Measurements from ENCODE around the gene EIF4E2.

Gene EIF4E2

GRCh38 chr2:232521959-232522622, 28.4 kb upstream of the EIF4E2 start:
- peaks cover 6 to 13% of the 10 kb centered on the region in 2 donors for H3K4me1 ChIP-seq (ENCODE audit: control insufficient read depth in 2 of 2, insufficient read depth in 1 of 2, low read depth in 1 of 2, low read length in 2 of 2)

DNA sequence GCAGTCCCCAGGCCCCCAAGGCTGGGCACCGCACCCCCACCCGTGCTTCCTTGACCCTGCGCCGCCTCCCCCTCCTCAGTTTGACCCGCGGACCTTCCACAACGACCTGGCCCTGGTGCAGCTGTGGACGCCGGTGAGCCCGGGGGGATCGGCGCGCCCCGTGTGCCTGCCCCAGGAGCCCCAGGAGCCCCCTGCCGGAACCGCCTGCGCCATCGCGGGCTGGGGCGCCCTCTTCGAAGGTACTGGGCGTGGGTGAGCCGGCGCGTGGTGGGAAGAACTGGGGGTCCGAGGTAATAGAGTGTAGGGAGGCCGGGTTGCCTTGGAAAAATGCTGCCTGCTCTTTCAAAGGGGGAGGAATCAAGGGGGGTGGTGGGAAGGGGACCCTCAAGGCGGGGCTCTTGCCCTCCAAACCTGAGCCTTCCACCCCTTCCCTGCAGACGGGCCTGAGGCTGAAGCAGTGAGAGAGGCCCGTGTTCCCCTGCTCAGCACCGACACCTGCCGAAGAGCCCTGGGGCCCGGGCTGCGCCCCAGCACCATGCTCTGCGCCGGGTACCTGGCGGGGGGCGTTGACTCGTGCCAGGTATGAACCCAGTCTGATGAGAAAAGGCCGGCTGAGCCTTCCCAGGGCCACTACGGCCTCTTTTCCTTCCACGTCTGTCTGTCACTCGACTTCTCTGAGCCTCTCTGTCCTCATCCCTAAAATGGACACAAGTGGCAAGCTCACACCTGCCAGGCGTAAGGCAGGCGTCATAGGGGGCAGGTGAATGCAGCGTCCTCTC, 27.7 kb upstream of the EIF4E2 start:
- Histone ChIP-seq H3K9ac (ENCODE audit: low read depth, low read length, poor library complexity) (peak overlapping the region; percentile 21), H3K9me3 (replicated peaks in 1 of 2; ENCODE audit: control insufficient read depth in 2 of 2, insufficient read depth in 1 of 2, low read depth in 1 of 2, low read length in 2 of 2) (no peaks in the 10 kb centered on the region), H3K23ac (ENCODE audit: low read depth, low read length, poor library complexity) (peak overlapping the region; percentile 96), H4K8ac (ENCODE audit: low read depth, low read length) (no peak overlapping the region), H3K27ac (replicated peaks; ENCODE audit: low read length) (no peak overlapping the region), H4K91ac (ENCODE audit: low read depth, low read length, poor library complexity) (no peak overlapping the region), H2BK120ac (ENCODE audit: low read depth, low read length) (no peak overlapping the region), H2BK12ac (ENCODE audit: low read length) (no peak overlapping the region), H2BK15ac (ENCODE audit: low read length) (no peak overlapping the region), H3K4me1 (ENCODE audit: control insufficient read depth in 2 of 2, insufficient read depth in 1 of 2, low read depth in 1 of 2, low read length in 2 of 2) (peaks cover 6 to 13% of the 10 kb centered on the region in 2 donors), H2AK5ac (ENCODE audit: low read depth, low read length) (peak overlapping the region; percentile 96), H2AFZ (ENCODE audit: low read length) (peak overlapping the region; percentile 95), H2BK5ac (ENCODE audit: low read length) (no peak overlapping the region), H3K4me3 (ENCODE audit: low read length in 2 of 2) (no peak overlapping the region), H3K36me3 (replicated peaks in 1 of 2; ENCODE audit: control insufficient read depth in 2 of 2, insufficient read depth in 2 of 2, low read length in 2 of 2) (no peaks in the 10 kb centered on the region), H3K27me3 (ENCODE audit: control insufficient read depth in 3 of 3, insufficient read depth in 3 of 3, low read depth in 1 of 3, low read length in 3 of 3) (peaks cover 17 to 72% (median 33%) of the 10 kb centered on the region in 3 experiments), H3K4ac (ENCODE audit: low read length) (no peak overlapping the region), H3K14ac (ENCODE audit: low read length) (no peak overlapping the region), H3K79me1 (ENCODE audit: low read depth, low read length) (peaks cover 2% of the 10 kb centered on the region), H3K18ac (ENCODE audit: low read length) (peak overlapping the region; percentile 64), H3K4me2 (ENCODE audit: insufficient read depth, low read length, poor library complexity, severe bottlenecking) (peak overlapping the region; percentile 67)
- no peak for DNase-seq (ENCODE audit: low spot score)
- WGBS, 2 donors (ENCODE audit: extremely low coverage in 2 of 2, insufficient read length in 2 of 2, insufficient replicate concordance in 1 of 2) = no CpG with 5 or more reads among the region's 46 CpGs

More at GRCh38 chr2:232521959-232522622, 28.4 kb upstream of the EIF4E2 start:
- no peak overlapping the region for H3K4me3 ChIP-seq (ENCODE audit: low read length in 2 of 2)
- peak overlapping the region; percentile 73 for H3K9ac ChIP-seq (ENCODE audit: low read depth, low read length, poor library complexity)
- no peak overlapping the region for H3K4ac ChIP-seq (ENCODE audit: low read length)
- H2BK120ac ChIP-seq (ENCODE audit: low read depth, low read length) = no peak overlapping the region
- no peaks in the 10 kb centered on the region for H3K36me3 ChIP-seq (replicated peaks in 1 of 2; ENCODE audit: control insufficient read depth in 2 of 2, insufficient read depth in 2 of 2, low read length in 2 of 2)
- H3K4me2 ChIP-seq (ENCODE audit: insufficient read depth, low read length, poor library complexity, severe bottlenecking) = peak overlapping the region; percentile 67
- H3K27me3 ChIP-seq (ENCODE audit: control insufficient read depth in 3 of 3, insufficient read depth in 3 of 3, low read depth in 1 of 3, low read length in 3 of 3) = peaks cover 17 to 75% (median 33%) of the 10 kb centered on the region in 3 experiments
- H2BK12ac ChIP-seq (ENCODE audit: low read length) = peak overlapping the region; percentile 59
- H3K9me3 ChIP-seq (replicated peaks in 1 of 2; ENCODE audit: control insufficient read depth in 2 of 2, insufficient read depth in 1 of 2, low read depth in 1 of 2, low read length in 2 of 2) = no peaks in the 10 kb centered on the region
- H2BK5ac ChIP-seq (ENCODE audit: low read length) = no peak overlapping the region
- H3K18ac ChIP-seq (ENCODE audit: low read length) = peak overlapping the region; percentile 64
- H2AFZ ChIP-seq (ENCODE audit: low read length) = peak overlapping the region; percentile 73
- H4K91ac ChIP-seq (ENCODE audit: low read depth, low read length, poor library complexity) = no peak overlapping the region
- peak overlapping the region; percentile 96 for H2AK5ac ChIP-seq (ENCODE audit: low read depth, low read length)
- peak overlapping the region; percentile 96 for H3K23ac ChIP-seq (ENCODE audit: low read depth, low read length, poor library complexity)
- WGBS, 2 donors (ENCODE audit: extremely low coverage in 2 of 2, insufficient read length in 2 of 2, insufficient replicate concordance in 1 of 2) = no CpG with 5 or more reads among the region's 66 CpGs
- no peak overlapping the region for H2BK15ac ChIP-seq (ENCODE audit: low read length)
- peaks cover 2% of the 10 kb centered on the region for H3K79me1 ChIP-seq (ENCODE audit: low read depth, low read length)
- H4K8ac ChIP-seq (ENCODE audit: low read depth, low read length) = peak overlapping the region; percentile 75
- DNase-seq (ENCODE audit: low spot score) = no peak
- H3K27ac ChIP-seq (replicated peaks; ENCODE audit: low read length) = no peak overlapping the region
- no peak overlapping the region for H3K14ac ChIP-seq (ENCODE audit: low read length)

- no peaks in the 10 kb centered on the region for H3K36me3 ChIP-seq (replicated peaks in 1 of 2; ENCODE audit: control insufficient read depth in 2 of 2, insufficient read depth in 2 of 2, low read length in 2 of 2)
- no peak overlapping the region for H3K9ac ChIP-seq (ENCODE audit: low read depth, low read length, poor library complexity)
- peak overlapping the region; percentile 55 for H3K18ac ChIP-seq (ENCODE audit: low read length)
- no peak for DNase-seq (ENCODE audit: low spot score)
- no peak overlapping the region for H4K91ac ChIP-seq (ENCODE audit: low read depth, low read length, poor library complexity)
- peak overlapping the region in 1 of 2 donors; percentile 30 for H3K4me3 ChIP-seq (ENCODE audit: low read length in 2 of 2)
- H2AFZ ChIP-seq (ENCODE audit: low read length) = peak overlapping the region; percentile 95
- peak overlapping the region; percentile 85 for H3K23ac ChIP-seq (ENCODE audit: low read depth, low read length, poor library complexity)
- H3K27me3 ChIP-seq (ENCODE audit: control insufficient read depth in 3 of 3, insufficient read depth in 3 of 3, low read depth in 1 of 3, low read length in 3 of 3) = peaks cover 17 to 69% (median 33%) of the 10 kb centered on the region in 3 experiments
- H2BK120ac ChIP-seq (ENCODE audit: low read depth, low read length) = no peak overlapping the region
- peak overlapping the region; percentile 88 for H3K4me2 ChIP-seq (ENCODE audit: insufficient read depth, low read length, poor library complexity, severe bottlenecking)
- H4K8ac ChIP-seq (ENCODE audit: low read depth, low read length) = no peak overlapping the region
- H3K79me1 ChIP-seq (ENCODE audit: low read depth, low read length) = peaks cover 2% of the 10 kb centered on the region
- no CpG with 5 or more reads among the region's 16 CpGs for WGBS, 2 donors (ENCODE audit: extremely low coverage in 2 of 2, insufficient read length in 2 of 2, insufficient replicate concordance in 1 of 2)
- H3K9me3 ChIP-seq (replicated peaks in 1 of 2; ENCODE audit: control insufficient read depth in 2 of 2, insufficient read depth in 1 of 2, low read depth in 1 of 2, low read length in 2 of 2) = no peaks in the 10 kb centered on the region
- H2BK15ac ChIP-seq (ENCODE audit: low read length) = no peak overlapping the region
- H2BK12ac ChIP-seq (ENCODE audit: low read length) = no peak overlapping the region
- peak overlapping the region; percentile 24 for H2BK5ac ChIP-seq (ENCODE audit: low read length)
- H3K14ac ChIP-seq (ENCODE audit: low read length) = peak overlapping the region; percentile 71
- peaks cover 6 to 13% of the 10 kb centered on the region in 2 donors for H3K4me1 ChIP-seq (ENCODE audit: control insufficient read depth in 2 of 2, insufficient read depth in 1 of 2, low read depth in 1 of 2, low read length in 2 of 2)
- H3K27ac ChIP-seq (replicated peaks; ENCODE audit: low read length) = no peak overlapping the region
- peak overlapping the region; percentile 88 for H2AK5ac ChIP-seq (ENCODE audit: low read depth, low read length)
- no peak overlapping the region for H3K4ac ChIP-seq (ENCODE audit: low read length)
Observed at GRCh38 chr2:232523402-232523681, 27.1 kb upstream of the EIF4E2 start.
